SU-DHL-6 (cell line): ENCODE results near the gene AP2A2.

ENCODE experiments used
- EZH2phosphoT487 ChIP-seq: fragments of 200-600 bp; sonication (generic), shearing (Covaris generic); conservative IDR thresholded peaks from 2 replicates; pipeline ENCODE4 v1.6.1; 2018; ENCODE audit warnings: mild to moderate bottlenecking, antibody characterized with exemption, low read length, moderate library complexity, mixed read lengths
- TF ChIP-seq, protein P1 (sequence below): fragments of 200-600 bp; sonication (generic); IDR thresholded peaks from one replicate; pipeline ENCODE4 v1.5.1; 2017; ENCODE audit warnings: antibody characterized with exemption, mild to moderate bottlenecking, low read length, moderate library complexity; ENCODE audit not compliant: insufficient read depth, poor library complexity, severe bottlenecking

DNA sequence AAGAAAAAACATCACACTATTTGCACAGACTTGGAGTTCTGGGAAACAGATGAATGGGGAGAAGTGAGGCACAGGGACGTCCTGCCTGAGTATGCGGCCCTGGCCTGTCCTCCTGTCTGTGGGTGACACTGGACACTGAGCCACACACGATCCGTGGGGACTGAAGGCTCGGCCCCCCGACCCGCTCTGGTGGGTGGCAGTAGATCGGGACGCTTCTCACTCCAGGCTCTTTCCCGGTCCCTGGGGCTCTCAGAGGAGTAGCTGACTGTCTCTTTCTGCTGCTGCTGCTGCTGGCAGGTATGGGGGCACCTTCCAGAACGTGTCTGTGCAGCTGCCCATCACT lies 83.1 kb downstream of the AP2A2 start:
- TF ChIP-seq, protein P1, sequence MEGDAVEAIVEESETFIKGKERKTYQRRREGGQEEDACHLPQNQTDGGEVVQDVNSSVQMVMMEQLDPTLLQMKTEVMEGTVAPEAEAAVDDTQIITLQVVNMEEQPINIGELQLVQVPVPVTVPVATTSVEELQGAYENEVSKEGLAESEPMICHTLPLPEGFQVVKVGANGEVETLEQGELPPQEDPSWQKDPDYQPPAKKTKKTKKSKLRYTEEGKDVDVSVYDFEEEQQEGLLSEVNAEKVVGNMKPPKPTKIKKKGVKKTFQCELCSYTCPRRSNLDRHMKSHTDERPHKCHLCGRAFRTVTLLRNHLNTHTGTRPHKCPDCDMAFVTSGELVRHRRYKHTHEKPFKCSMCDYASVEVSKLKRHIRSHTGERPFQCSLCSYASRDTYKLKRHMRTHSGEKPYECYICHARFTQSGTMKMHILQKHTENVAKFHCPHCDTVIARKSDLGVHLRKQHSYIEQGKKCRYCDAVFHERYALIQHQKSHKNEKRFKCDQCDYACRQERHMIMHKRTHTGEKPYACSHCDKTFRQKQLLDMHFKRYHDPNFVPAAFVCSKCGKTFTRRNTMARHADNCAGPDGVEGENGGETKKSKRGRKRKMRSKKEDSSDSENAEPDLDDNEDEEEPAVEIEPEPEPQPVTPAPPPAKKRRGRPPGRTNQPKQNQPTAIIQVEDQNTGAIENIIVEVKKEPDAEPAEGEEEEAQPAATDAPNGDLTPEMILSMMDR: no peak
- no peak for TF ChIP-seq EZH2phosphoT487
